AG09319 (cell line): ENCODE data around the gene CAVIN1.
"Not testable (repeated sequence)": the region's sequence is repeated elsewhere in the genome, so short reads cannot be mapped to it uniquely, and the experiment has no call there.

Source experiments
- DNase-seq: peaks from one replicate; pipeline ENCODE4 v3.0.0-alpha.2; 2010; ENCODE audit warnings: low read depth; ENCODE audit errors: extremely low read depth
- CTCF ChIP-seq: IDR thresholded peaks from 2 replicates; pipeline ENCODE4 v1.5.1; 2011; ENCODE audit warnings: low read depth, mild to moderate bottlenecking, inconsistent platforms, low read length, moderate library complexity

CAVIN1 gene

GRCh38 chr17:42407289-42407836 is 15.7 kb downstream of the CAVIN1 start:
- no peak for DNase-seq
- TF ChIP-seq CTCF = no peak

GRCh38 chr17:42406615-42407288 is 16.3 kb downstream of the CAVIN1 start:
- TF ChIP-seq CTCF = no peak
- no peak for DNase-seq

DNA sequence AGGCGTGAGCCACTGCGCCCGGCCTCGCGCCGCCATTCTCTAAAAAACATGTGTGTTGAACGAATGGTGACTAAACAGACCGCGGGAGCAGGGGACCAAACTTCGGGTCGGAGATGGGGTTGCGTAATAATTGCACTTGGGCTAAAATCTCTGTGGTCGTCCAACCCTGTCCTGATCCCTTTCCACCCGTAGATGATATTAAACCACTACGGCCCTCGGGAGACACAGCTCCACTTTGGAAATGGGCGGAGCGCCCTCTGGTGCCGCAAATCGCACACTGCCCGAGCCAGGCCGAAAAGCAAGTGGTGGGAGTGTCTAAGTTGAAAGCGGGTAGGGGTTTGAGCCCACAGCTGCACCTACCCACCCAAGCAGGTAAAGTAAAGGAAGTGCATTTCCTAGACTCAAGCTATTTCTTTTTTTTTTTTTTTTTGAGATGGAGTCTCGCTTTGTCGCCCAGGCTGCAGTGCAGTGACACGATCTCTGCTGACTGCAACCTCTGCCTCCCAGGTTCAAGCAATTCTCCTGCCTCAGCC is 17.0 kb downstream of the CAVIN1 start:
- TF ChIP-seq CTCF = peak; percentile 91
- DNase-seq = no peak

- no peak for DNase-seq
- TF ChIP-seq CTCF = no peak
Observed at GRCh38 chr17:42405076-42405475, 18.0 kb downstream of the CAVIN1 start.

GRCh38 chr17:42404326-42405055 is 18.6 kb downstream of the CAVIN1 start:
- no peak for DNase-seq
- no peak for TF ChIP-seq CTCF

DNA sequence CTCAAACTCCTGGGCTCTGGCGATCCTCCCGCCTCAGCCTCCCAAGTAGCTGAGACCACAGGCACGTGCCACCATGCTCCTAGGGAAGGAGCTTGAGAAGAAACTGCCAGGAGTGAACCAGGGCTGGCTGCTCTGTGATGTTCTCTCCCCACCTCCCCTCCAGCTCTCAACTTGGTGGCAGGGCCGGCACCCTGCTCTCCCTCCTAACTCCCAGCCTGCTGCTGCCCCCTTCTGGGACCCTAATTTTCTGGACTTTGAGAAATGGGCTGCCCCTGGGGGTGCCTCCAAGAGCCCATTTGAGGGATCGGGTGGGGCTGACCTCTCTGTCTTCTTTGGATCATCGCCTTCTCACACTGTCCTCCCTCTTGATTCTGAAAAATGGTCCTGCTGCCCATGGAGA is 19.9 kb downstream of the CAVIN1 start:
- DNase-seq = no peak
- peak; percentile 7; the same call in 1 of the 2 replicates for TF ChIP-seq CTCF

DNA sequence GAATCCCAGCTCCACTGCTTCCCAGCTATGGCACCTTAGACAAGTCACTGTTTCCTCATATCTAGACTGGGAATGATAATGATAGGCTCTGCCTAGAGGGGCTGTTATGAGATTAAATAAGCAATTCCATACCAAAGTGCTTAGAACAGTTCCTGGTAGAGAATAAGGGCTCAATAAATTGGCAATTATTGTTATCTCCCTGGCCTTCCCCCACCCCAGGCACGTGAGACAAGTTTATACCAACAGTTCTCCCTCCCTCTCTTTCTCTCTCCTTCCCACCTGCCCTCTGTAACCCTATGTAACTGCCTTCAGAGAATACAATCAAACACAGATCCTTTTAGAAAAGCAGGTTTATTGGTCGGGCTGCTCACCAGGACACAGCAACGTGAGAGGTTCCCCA is 20.9 kb downstream of the CAVIN1 start:
- no peak for DNase-seq
- TF ChIP-seq CTCF = no peak

- not testable (repeated sequence) for DNase-seq
Observed at GRCh38 chr17:42400844-42401375, 22.1 kb downstream of the CAVIN1 start.
